MM.1S (cell line): Measurements from ENCODE around the gene CD109.

ENCODE experiments used
- DNase-seq: peaks from one replicate; pipeline ENCODE4 v3.0.0-alpha.2; 2015
- H2AFZ ChIP-seq: fragments of 300-600 bp; sonication (generic); 2 replicates; pipeline ENCODE4 v1.6.0; 2016; ENCODE audit warnings: antibody characterized with exemption, low read length
- H3F3A ChIP-seq: fragments of 300-600 bp; sonication (generic); 2 replicates; pipeline ENCODE4 v1.6.1; 2016; ENCODE audit warnings: mild to moderate bottlenecking, antibody characterized with exemption, low read length, moderate library complexity, mixed read lengths; ENCODE audit not compliant: insufficient read depth
- H3K27ac ChIP-seq: fragments of 300-600 bp; sonication (generic); 2 replicates; pipeline ENCODE4 v1.5.1; 2016; ENCODE audit warnings: mild to moderate bottlenecking, low read length
- H3K27me3 ChIP-seq: fragments of 300-600 bp; sonication (generic); replicated peaks from 2 replicates; pipeline ENCODE4 v1.6.0; 2016; ENCODE audit warnings: low read length; ENCODE audit not compliant: insufficient read depth
- H3K36me3 ChIP-seq: fragments of 300-600 bp; sonication (generic); replicated peaks from 2 replicates; pipeline ENCODE4 v1.6.1; 2016; ENCODE audit warnings: mild to moderate bottlenecking, low read length, mixed read lengths; ENCODE audit not compliant: insufficient read depth
- H3K4me1 ChIP-seq: fragments of 300-600 bp; sonication (generic); 2 replicates; pipeline ENCODE4 v1.6.1; 2016; ENCODE audit warnings: low read length, mixed read lengths
- H3K4me2 ChIP-seq: fragments of 300-600 bp; sonication (generic); 2 replicates; pipeline ENCODE4 v1.6.0; 2016; ENCODE audit warnings: low read depth, low read length
- H3K4me3 ChIP-seq: fragments of 300-600 bp; sonication (generic); 2 replicates; pipeline ENCODE4 v1.5.1; 2016; ENCODE audit warnings: low read length, mixed read lengths
- H3K79me2 ChIP-seq: fragments of 300-600 bp; sonication (generic); 2 replicates; pipeline ENCODE4 v1.6.1; 2016; ENCODE audit warnings: mixed run types, low read length, mixed read lengths
- H3K9ac ChIP-seq: fragments of 300-600 bp; sonication (generic); 2 replicates; pipeline ENCODE4 v1.6.1; 2016; ENCODE audit warnings: low read length, mixed read lengths
- H3K9me2 ChIP-seq: fragments of 300-600 bp; sonication (generic); replicated peaks from 2 replicates; pipeline ENCODE4 v1.6.1; 2016; ENCODE audit warnings: mild to moderate bottlenecking, low read length, mixed read lengths; ENCODE audit not compliant: insufficient read depth
- H3K9me3 ChIP-seq: fragments of 300-600 bp; sonication (generic); replicated peaks from 2 replicates; pipeline ENCODE4 v1.6.1; 2016; ENCODE audit warnings: mild to moderate bottlenecking, low read length, mixed read lengths; ENCODE audit not compliant: insufficient read depth
- H4K20me1 ChIP-seq: fragments of 300-600 bp; sonication (generic); 2 replicates; pipeline ENCODE4 v1.6.1; 2016; ENCODE audit warnings: mild to moderate bottlenecking, low read length, moderate library complexity, mixed read lengths; ENCODE audit not compliant: insufficient read depth
- CTCF ChIP-seq: fragments of 300-600 bp; sonication (generic); IDR thresholded peaks from 2 replicates; pipeline ENCODE4 v1.5.1; 2016; ENCODE audit warnings: antibody characterized with exemption, low read length, mixed read lengths
- EZH2 ChIP-seq: fragments of 300-600 bp; sonication (generic); optimal IDR thresholded peaks from 2 replicates; pipeline ENCODE3; 2017; ENCODE audit warnings: low read depth, mild to moderate bottlenecking, antibody characterized with exemption, low read length, mixed read lengths
- EZH2phosphoT487 ChIP-seq: fragments of 300-600 bp; sonication (generic); IDR thresholded peaks from 2 replicates; pipeline ENCODE4 v1.6.1; 2018; ENCODE audit warnings: antibody characterized with exemption, low read length

Gene CD109

GRCh38 chr6:73743081-73743480, 47.1 kb downstream of the CD109 start:
- Histone ChIP-seq H3K9me3 (no peaks in the 10 kb centered on the region), H3K4me3 (no peak overlapping the region), H3K79me2 (no peaks in the 10 kb centered on the region), H4K20me1 (no peaks in the 10 kb centered on the region), H2AFZ (no peak overlapping the region), H3K9me2 (no peaks in the 10 kb centered on the region), H3K27ac (no peak overlapping the region), H3K4me1 (peaks cover 15% of the 10 kb centered on the region), H3K4me2 (no peak overlapping the region), H3K27me3 (no peaks in the 10 kb centered on the region), H3F3A (peaks cover 7% of the 10 kb centered on the region), H3K9ac (no peak overlapping the region), H3K36me3 (no peaks in the 10 kb centered on the region)
- no peak for DNase-seq
- no peak for TF ChIP-seq CTCF
- TF ChIP-seq EZH2phosphoT487 = no peak
- TF ChIP-seq EZH2 = no peak

GRCh38 chr6:73743556-73743955, 47.6 kb downstream of the CD109 start:
- TF ChIP-seq EZH2phosphoT487 = no peak
- no peak for TF ChIP-seq CTCF
- TF ChIP-seq EZH2 = no peak
- Histone ChIP-seq H3K9me2 (no peaks in the 10 kb centered on the region), H3K4me2 (no peak overlapping the region), H2AFZ (no peak overlapping the region), H3K36me3 (no peaks in the 10 kb centered on the region), H3F3A (peaks cover 7% of the 10 kb centered on the region), H3K9me3 (no peaks in the 10 kb centered on the region), H4K20me1 (no peaks in the 10 kb centered on the region), H3K9ac (no peak overlapping the region), H3K4me1 (peaks cover 15% of the 10 kb centered on the region), H3K27me3 (no peaks in the 10 kb centered on the region), H3K4me3 (no peak overlapping the region), H3K27ac (no peak overlapping the region), H3K79me2 (no peaks in the 10 kb centered on the region)
- DNase-seq = no peak

- Histone ChIP-seq H3K9me2 (no peaks in the 10 kb centered on the region), H3K4me2 (peak overlapping the region; percentile 46), H3K9me3 (no peaks in the 10 kb centered on the region), H3K79me2 (no peaks in the 10 kb centered on the region), H3K9ac (no peak overlapping the region), H3K27me3 (no peaks in the 10 kb centered on the region), H3F3A (peaks cover 7% of the 10 kb centered on the region), H4K20me1 (no peaks in the 10 kb centered on the region), H3K4me3 (no peak overlapping the region), H3K4me1 (peaks cover 15% of the 10 kb centered on the region), H2AFZ (no peak overlapping the region), H3K36me3 (no peaks in the 10 kb centered on the region), H3K27ac (peak overlapping the region; percentile 9; the same call in 1 of the 2 replicates)
- TF ChIP-seq CTCF = no peak
- no peak for TF ChIP-seq EZH2
- no peak for TF ChIP-seq EZH2phosphoT487
- DNase-seq = no peak
Measured at GRCh38 chr6:73746787-73747186, 50.8 kb downstream of the CD109 start.
